Loucy (cell line): ENCODE data around the gene WDR33.

Source experiments
- EZH2phosphoT487 ChIP-seq: fragments of 200-600 bp; IDR thresholded peaks from 2 replicates; pipeline ENCODE4 v1.6.1; 2018; ENCODE audit warnings: antibody characterized with exemption, mild to moderate bottlenecking, moderate library complexity, borderline replicate concordance
- TF ChIP-seq, protein P1 (sequence below): fragments of 200-600 bp; sonication (generic); conservative IDR thresholded peaks from 2 replicates; pipeline ENCODE4 v1.5.1; 2014; ENCODE audit warnings: mild to moderate bottlenecking, antibody characterized with exemption, low read length

DNA sequence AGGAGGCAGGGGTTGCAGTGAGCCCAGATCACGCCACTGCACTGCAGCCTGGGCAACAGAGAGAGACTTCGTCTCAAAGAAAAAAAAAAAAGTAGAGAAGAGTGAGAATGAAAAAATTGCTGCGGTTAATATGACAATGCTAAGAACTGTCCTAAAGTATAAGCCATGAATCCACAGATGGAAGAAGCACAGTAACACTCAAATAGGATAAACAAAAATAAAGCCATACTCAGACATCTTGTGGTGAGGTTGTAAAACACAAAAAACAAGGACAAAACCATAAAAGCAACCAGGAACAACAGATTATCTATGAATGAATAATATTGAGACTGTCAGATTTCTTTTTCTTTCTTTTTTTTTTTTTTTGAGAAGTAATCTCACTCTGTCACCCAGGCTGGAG is 24.0 kb upstream of the WDR33 start:
- TF ChIP-seq, protein P1, sequence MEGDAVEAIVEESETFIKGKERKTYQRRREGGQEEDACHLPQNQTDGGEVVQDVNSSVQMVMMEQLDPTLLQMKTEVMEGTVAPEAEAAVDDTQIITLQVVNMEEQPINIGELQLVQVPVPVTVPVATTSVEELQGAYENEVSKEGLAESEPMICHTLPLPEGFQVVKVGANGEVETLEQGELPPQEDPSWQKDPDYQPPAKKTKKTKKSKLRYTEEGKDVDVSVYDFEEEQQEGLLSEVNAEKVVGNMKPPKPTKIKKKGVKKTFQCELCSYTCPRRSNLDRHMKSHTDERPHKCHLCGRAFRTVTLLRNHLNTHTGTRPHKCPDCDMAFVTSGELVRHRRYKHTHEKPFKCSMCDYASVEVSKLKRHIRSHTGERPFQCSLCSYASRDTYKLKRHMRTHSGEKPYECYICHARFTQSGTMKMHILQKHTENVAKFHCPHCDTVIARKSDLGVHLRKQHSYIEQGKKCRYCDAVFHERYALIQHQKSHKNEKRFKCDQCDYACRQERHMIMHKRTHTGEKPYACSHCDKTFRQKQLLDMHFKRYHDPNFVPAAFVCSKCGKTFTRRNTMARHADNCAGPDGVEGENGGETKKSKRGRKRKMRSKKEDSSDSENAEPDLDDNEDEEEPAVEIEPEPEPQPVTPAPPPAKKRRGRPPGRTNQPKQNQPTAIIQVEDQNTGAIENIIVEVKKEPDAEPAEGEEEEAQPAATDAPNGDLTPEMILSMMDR, result no peak
- TF ChIP-seq EZH2phosphoT487, result no peak
